HG03521 (cell line): Measurements from ENCODE around the gene MRPL45.

Experiments used
- ATAC-seq: cut with Tn5 transposase; IDR thresholded peaks from one replicate; pipeline ENCODE4 v1.9.1; 2021; ENCODE audit warnings: mild to moderate bottlenecking, moderate library complexity; ENCODE audit not compliant: unreplicated experiment

MRPL45 gene

GRCh38 chr17:38324772-38325171 is 27.8 kb downstream of the MRPL45 start:
- ATAC-seq: no peak

GRCh38 chr17:38325221-38325851 is 28.4 kb downstream of the MRPL45 start:
- ATAC-seq: no peak

DNA sequence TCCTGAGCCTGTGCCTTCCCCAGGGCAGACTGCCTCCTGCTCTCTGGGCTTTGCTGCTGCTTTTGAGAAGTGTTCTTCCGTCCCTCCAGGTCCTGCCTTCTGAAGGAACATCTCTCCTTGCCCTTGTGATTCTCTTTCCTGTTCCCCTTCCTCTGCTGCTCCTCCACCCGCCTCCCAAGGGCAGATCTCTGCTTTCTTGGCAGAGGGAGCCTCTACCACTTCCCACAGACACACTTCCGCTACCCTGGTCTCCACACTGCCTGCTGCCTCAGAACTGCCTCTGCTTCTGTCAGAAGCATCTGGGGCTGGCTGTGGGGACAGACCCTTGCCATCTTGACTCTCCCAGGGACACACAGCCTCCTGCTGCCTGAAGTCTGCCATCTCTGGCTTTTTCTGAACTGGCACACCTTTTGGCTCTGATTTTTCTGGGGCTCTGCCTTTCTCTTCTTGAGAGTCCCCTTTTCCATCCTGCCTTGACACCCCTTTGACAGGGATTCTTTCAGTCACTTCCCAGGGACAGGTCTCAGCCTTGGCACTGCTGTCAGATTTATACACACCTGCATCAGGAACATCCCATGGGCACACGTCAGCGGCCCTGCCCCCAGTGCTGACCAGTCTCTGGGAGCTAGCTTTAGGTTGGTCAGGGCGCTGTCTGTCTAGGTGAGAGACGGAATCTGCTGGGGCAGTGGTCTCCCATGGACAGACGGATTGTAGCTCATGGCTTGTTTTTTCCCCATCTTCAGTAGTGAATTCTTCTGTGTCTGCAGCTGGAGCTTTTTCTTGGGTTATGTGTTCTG is 30.2 kb downstream of the MRPL45 start:
- no peak for ATAC-seq

GRCh38 chr17:38327936-38328335 is 31.0 kb downstream of the MRPL45 start:
- ATAC-seq: no peak

GRCh38 chr17:38328620-38329019 is 31.7 kb downstream of the MRPL45 start:
- ATAC-seq: no peak

GRCh38 chr17:38329284-38329683 is 32.3 kb downstream of the MRPL45 start:
- ATAC-seq: no peak

GRCh38 chr17:38329808-38330730 is 33.1 kb downstream of the MRPL45 start:
- no peak for ATAC-seq

GRCh38 chr17:38330941-38331411 is 34.0 kb downstream of the MRPL45 start:
- ATAC-seq: no peak

- ATAC-seq: no peak
Observed at GRCh38 chr17:38332735-38333134, 35.8 kb downstream of the MRPL45 start.

DNA sequence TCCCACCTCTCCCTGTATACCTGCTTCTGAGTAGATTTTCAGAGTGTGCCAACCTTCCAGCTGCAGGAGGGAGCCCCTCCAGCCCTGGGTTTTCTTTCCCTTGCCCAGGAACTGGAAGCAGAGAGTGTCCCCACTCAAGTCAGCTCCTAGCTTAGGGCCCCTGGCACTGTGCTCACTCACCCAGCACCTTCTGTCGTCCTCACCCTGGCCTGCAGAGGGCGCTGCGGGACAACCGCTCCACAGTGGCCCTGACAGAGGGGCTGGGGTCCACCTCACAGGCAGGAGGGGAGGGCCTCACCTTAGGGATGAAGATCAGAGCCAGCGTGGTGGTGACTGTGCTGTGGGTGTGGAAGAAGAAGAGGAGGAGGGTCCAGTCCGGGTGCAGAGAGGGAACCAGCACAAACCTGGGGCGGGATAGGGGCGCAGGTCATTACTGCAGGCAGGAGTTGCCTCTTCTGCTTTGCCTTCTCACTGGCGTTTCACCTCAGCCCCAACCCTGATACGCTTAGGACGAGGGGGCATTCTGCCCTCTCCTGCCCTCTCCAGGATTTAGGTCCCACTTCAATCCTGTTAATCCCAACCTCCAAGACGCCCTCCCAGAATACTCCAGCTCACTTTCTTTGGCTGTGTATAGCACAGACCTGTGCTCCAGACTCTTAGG is 36.8 kb downstream of the MRPL45 start:
- no peak for ATAC-seq

DNA sequence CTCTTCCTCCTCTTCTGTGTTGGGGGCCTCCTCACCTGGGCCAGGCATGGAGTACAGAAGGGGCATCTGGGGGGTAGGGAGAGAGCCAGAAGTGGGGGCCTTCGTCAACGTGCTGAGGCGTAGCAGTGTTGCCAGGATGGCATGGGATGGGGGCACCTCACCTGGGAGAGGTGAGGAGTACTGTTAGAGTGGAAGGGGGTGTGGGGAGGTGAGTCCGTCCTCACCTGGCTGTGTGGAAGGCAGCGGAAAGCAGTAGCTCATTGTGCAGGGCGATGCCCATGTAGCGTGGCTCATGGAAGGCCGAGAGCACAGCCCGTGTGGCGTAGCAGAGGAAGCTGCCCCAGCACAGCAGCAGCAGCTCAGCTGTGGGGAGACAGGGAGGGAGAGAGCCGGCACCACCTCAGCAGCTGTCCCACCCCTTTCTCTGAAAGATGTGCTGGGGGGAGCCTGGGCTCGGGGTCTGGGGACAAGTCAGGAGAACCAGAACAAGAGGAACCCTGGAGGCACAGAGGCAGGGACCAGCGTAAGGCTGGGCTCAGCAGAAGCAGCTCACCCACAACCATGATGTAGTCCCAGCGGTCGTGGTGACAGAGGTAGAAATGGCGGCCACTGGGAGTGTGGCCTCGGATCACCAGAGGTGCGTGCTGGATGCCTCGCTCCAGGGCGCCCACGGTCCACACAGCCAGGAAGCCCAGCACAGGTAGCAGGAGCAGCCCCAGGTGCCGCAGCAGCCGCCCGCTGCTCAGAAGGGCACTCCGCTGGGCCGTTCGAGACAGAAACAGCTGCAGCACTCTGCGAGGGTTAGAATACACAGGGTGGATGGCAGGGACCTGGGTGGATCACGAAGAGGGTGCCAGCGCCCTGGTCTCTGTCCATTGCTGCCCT is 37.8 kb downstream of the MRPL45 start:
- no peak for ATAC-seq

GRCh38 chr17:38336838-38337237 is 39.9 kb downstream of the MRPL45 start:
- no peak for ATAC-seq

DNA sequence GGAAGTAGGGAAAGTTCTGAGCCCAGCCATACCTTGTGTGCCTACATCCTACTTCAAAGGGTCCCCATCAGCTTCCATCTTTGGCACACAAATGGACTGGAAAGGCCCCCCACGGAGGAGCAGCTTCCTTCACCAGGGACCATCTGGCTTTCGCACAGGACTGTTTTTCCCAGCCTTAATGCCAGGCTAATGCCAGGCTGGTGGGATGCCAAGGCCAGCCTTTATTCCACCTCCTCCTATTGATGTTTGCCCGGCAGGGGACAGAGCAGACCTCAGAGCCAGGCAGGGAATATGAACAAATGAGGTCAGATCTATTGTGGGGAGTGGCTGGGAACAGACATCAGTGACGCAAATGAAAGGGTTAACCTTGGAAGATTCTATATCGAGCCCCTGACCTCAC is 41.1 kb downstream of the MRPL45 start:
- no peak for ATAC-seq

DNA sequence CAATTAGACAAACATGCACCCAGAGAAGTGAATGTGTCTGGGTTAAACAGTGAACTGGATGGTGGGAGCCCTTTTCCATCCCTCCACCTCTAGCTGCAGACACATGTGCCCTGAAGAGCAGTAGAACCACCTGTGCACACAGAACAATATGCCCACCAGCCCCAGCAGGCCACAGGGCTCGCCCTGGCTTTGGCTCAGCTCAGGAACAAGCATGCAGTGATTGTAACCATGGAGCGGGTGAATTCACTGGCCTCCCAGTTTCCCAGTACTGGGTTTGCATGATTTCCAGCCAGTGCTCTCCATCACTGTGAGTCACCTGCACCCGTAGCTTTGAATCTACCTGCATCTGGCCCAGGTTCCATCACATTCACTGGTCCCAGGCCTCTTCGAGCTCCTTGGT is 41.6 kb downstream of the MRPL45 start:
- ATAC-seq: no peak

DNA sequence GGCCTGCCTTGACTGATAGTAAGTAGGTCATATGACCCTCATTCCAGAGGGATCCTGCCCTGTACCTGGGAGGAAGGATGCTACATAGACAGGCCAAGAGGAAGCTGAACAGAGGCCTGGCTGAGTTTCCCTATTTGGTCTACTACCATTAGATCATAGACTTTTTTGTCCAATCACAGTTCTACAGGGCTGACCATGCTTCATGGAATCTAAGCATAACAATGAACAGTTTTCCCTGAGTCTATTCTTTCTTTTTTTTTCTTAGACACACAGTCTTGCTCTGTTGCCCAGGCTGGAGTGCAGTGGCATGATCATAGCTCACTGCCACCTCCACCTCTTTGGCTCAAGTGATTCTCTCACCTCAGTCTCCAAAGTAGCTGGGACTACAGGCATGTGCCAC is 42.9 kb downstream of the MRPL45 start:
- ATAC-seq: no peak

DNA sequence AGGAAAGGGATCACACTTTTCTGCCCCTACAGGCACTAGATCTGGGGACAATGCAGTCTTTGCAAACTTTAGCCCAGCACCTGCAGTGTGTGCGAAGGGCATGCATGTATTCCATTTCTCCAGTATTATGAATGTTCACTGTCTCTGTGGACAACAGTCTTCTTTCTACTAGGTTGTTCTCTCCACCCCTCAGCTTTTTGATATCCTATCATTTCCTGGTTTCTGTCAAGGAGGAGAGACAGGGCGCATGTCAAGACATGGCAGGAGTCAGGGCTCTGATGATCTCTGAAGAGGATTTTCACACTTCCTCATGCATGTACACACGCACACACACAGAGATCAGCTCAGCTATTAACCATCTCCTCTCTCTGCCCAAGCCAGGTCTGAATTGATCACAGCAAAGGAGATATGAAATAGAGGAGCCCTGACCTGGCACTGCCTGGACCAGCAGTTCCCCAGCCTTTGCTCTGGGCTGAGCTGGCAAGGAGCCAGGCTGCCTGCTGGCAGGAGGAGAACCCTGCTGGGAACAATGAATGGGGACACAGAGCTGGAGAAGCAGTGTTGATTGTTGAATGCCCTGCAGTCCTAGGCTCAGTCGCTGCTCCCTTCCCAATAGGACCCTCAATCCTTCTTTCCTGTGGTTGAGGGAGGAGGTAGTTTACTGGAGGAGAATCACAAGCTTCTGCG is 44.2 kb downstream of the MRPL45 start:
- no peak for ATAC-seq

DNA sequence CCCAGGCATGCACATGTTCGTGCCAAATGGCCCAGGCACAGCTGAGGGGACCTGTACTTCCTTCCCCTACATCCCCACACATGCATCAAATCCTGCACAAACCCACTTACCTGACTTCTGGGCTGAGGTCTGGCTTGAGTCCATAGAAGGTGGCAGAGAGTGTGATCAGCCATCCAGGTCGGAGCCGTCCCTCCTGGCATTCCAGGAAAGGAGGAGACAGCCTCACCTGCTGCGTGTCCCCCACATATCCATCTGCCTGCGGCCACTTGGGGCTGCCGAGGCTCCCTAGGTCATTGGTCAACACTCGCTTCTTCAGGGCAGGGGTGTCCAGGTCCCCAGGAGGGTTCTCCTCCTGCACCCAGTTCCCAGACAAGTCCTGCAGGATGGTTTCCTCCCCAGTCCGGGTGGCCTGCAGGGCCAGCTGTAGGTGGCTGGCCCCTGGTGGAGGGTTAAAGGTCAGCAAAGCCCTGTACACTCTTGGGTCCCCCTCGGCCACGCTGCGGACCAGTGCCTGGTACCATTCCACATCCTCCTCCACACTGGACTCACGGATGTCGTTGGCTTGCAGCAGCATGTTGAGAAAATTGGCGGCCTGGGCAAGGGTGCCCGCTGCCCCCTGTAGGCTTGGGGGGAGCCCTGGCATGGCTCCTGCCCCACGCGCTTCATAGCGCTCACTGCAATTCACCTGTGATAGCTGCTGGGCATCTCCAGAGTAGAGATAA is 46.1 kb downstream of the MRPL45 start:
- ATAC-seq: no peak

GRCh38 chr17:38343608-38344419 is 46.8 kb downstream of the MRPL45 start, which contains the start of gene GPR179:
GPR179 (minus strand) TSS chr17:38343956; CDS start chr17:38343789, 167 bp downstream.
- ATAC-seq: no peak
